Spleen (tissue), 7 donors: ENCODE data around the gene HOXA6.

Source experiments
- POLR2A ChIP-seq, 3 donors: fragments of 450-650 bp; IDR thresholded peaks; one replicate each; pipeline ENCODE4 v1.5.1; 2017; ENCODE audit warnings: antibody characterized with exemption in 3 of 3, mild to moderate bottlenecking in 1 of 3
- POLR2AphosphoS5 ChIP-seq, 3 donors: sonication (generic); formaldehyde crosslinking; IDR thresholded peaks; one replicate each; pipeline ENCODE4 v1.5.1; 2017; ENCODE audit warnings: antibody characterized with exemption in 3 of 3
- TF ChIP-seq, protein P1 (sequence below), 11 experiments: fragments of 200-600 bp in 7 of 11; fragments of 450-650 bp in 4 of 11; sonication (generic) in 4 of 11; IDR thresholded peaks in 8 of 11; conservative IDR thresholded peaks in 3 of 11; 1 replicate in 7 of 11; 2 replicates in 4 of 11; pipeline versions ENCODE4 v1.4.0 to v1.8.0; 2016 to 2021; ENCODE audit warnings: antibody characterized with exemption in 11 of 11, inconsistent platforms in 4 of 11, mild to moderate bottlenecking in 1 of 11
- donor health status: DM: no; HTN: no; CAD: no; lungs with moderate emphysema.
- donor health status: DM: no; HTN: no; CAD: no.
- donor health status: DM: no; HTN: no; CAD: no.

GRCh38 chr7:27105301-27106031 lies 42.1 kb downstream of the HOXA6 start:
- TF ChIP-seq, protein P1, sequence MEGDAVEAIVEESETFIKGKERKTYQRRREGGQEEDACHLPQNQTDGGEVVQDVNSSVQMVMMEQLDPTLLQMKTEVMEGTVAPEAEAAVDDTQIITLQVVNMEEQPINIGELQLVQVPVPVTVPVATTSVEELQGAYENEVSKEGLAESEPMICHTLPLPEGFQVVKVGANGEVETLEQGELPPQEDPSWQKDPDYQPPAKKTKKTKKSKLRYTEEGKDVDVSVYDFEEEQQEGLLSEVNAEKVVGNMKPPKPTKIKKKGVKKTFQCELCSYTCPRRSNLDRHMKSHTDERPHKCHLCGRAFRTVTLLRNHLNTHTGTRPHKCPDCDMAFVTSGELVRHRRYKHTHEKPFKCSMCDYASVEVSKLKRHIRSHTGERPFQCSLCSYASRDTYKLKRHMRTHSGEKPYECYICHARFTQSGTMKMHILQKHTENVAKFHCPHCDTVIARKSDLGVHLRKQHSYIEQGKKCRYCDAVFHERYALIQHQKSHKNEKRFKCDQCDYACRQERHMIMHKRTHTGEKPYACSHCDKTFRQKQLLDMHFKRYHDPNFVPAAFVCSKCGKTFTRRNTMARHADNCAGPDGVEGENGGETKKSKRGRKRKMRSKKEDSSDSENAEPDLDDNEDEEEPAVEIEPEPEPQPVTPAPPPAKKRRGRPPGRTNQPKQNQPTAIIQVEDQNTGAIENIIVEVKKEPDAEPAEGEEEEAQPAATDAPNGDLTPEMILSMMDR (IDR thresholded peaks at IDR 0.05 in 8 of 11, conservative IDR thresholded peaks at IDR 0.05 in 3 of 11): no peak
- TF ChIP-seq POLR2AphosphoS5 (IDR thresholded peaks at IDR 0.05) (no peak), POLR2A (IDR thresholded peaks at IDR 0.05) (no peak)
